ENCODE measurements around the gene BRD7. TPM values are rescaled to one million over a fixed set of nuclear protein-coding genes. Genes with fewer than 3 reads are reported as not detected.

The BRD7 gene
- 50.0 and 62.7 TPM in 2 replicates for total RNA-seq (2014; rRNA removed; shearing (Covaris generic))

DNA sequence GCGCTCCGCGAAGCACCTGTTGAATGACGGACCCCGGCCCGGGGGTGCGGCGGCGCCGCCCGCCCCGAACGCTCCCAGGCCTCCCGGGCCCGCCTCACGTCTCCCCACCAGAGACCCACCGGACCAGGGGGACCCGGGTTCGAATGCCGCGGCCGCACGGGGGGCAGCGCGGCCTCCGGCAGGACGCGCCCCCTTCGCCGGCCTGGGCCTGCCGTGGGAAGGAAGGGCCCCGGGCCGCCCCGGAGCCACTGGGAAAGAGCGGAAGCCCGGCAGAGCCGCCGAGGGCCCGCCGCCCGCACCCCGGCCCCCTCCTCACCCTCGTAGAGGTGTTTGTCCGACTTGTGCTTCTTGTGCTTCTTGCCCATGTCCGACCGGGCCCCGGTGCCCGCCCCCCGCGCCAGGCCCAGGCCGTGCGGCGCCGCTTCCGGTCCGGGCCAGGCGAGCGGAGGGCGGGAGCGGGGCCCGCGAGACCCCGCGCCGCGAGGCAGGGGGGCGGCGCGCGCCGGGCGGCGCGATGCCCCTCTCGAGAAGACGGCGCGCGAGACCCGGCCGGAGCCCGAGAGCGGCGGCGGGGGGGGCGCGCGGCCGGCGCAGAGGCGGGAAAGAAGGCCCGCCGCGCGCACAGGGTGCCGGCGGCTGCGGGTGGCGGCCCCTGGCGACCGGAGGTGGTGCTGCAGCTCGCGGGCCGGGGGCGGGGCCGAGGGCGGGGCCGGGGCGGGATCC, at the start of gene BRD7:
Gene BRD7, minus strand, starts transcription at position 579 of the 723 bp plus-strand sequence. Its CDS starts 214 bp downstream, at position 365.
- peak; percentile 51 for DNase-seq (ENCODE audit: low spot score)

- DNase-seq (ENCODE audit: low spot score) = no peak
Observed at GRCh38 chr16:50416388-50416787, 47.6 kb upstream of the BRD7 start.

DNA sequence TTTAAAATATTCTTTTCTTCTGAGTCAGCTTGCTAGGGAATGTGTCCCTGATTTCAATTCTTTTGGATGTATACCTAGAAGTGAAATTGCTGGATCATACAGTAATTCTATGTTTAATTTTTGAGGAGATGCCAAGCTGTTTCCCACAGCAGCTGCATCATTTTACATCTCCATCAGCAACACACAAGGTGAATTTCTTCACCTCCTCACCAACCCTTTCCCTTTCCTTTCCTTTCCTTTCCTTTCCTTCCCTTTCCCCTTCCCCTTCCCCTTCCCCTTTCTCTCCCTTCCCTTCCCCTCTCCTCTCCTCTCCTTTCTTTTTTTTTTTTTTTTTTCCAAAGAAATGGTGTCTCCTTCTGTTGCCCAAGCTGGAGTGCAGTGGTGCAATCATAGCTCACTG, 45.4 kb upstream of the BRD7 start:
- no peak for DNase-seq (ENCODE audit: low spot score)

DNA sequence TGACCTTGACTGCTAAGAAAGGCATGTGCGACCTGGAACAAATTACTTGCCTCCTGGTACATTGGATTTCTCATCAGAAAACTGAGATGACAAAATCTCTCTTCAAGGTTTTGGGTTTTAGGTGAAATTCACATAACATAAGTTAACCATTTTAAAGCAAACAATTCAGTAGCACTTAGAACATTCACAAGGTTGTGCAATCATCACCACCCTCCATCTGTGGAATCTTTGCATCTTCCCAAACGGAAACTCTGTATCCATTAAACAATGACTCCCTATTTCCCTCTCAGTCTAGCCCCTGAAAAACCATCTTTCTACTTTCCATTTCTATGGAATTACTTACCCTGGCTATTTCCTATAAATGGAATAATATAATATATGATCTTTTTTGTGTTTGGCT, 42.2 kb upstream of the BRD7 start:
- DNase-seq (ENCODE audit: low spot score) = no peak

DNA sequence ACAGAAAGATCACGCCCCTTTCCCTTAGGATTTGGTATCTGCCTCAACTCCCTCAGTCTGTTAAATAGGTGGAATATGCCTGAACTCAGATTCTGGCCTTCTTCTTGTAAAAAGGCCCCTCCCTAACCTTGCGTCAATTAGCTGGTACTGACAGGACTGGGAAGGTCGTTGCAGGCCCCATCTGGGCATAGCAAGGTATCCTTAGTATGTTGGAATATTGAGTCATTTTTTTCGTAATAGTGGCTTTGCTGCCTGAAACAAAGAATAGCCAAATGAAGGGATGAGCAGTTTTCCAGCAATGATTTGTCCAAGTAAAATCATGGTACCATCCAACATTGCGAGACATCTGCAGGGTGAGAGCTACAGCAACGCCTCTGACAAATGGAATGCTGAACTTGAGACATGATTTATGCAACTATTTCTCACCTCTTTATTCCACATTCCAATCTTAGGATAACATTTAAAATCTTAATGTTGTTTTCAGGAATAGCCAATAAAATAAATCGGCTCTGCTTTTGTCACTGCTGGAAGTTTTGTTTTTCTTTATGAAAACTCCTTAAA, 39.3 kb upstream of the BRD7 start:
- no peak for DNase-seq (ENCODE audit: low spot score)

- DNase-seq (ENCODE audit: low spot score) = no peak
Observed at GRCh38 chr16:50407351-50407750, 38.6 kb upstream of the BRD7 start.

GRCh38 chr16:50403491-50403890, 34.7 kb upstream of the BRD7 start:
- no peak for DNase-seq (ENCODE audit: low spot score)

- DNase-seq (ENCODE audit: low spot score) = no peak
Observed at GRCh38 chr16:50402298-50402895, 33.6 kb upstream of the BRD7 start.

DNA sequence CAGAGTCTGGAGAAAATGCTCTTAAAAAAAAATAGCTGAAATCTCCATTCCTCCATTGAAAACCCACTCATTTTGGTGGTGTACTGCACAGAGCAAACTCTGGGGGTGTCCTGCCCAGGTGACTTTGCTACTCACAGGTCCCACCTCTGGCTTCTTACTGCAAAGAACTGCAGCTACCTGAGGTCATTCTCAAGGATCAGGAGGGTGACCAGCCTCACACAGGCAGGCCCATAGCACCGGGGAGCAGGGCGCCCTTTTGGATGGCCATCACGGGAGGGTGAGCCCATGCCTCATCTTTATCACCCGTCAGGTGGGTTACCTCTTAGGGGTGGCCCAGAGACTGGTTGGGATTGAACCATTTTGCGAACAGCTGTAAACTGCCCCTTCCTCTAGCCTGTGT, 32.6 kb upstream of the BRD7 start:
- no peak for DNase-seq (ENCODE audit: low spot score)

GRCh38 chr16:50400967-50401348, 32.2 kb upstream of the BRD7 start:
- no peak for DNase-seq (ENCODE audit: low spot score)

DNA sequence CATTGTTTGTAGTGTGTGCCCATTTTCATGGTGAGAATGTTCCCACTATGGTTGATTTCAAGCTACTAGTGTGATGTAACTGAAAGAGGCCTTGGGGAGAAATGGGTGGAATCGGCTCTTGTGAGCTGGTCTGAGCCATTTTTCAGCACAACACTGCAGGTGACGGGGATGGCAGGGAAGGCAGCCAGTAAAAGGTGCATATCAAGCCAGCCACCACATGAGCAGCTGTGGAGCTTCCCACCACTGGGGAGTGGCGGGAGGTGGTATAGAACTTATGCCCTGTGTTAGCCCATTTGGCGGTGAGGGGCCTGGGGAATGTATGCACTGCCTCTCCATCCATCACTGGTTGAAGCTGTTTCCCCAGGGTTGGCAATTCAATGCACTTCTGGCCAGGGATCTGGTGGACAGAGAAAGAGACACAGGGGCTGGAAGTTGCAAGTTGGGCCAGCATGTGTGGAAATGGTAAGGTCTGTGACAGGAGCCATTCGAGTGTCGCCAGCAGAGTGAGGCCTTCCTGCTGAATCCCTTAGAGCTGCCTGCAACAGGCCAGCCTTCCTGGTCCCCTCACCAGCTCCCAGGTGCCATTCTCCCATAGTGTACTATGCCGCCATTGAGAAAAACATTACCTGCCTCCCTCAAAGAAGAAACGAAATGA, 31.7 kb upstream of the BRD7 start:
- no peak for DNase-seq (ENCODE audit: low spot score)

- no peak for DNase-seq (ENCODE audit: low spot score)
Observed at GRCh38 chr16:50399411-50399810, 30.6 kb upstream of the BRD7 start.

DNA sequence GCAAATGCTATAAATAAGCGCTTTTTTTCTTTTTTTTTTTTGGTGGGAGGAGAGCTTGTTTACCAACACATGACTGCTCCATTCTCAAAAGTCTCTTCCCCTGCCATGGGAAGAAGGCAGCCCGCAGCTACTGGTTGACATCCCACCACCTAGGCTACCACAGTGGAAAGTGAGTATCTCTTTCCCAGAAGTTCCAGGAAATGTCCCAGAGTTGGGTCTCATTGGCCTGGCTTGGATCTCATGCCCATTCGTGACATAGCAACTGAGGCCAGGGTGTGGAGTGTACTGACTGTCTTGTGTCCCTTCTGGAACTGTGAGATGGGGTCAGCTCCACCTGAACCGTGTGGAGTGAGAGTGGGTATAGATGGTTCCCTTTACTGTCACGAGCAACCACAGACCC, 29.5 kb upstream of the BRD7 start:
- DNase-seq (ENCODE audit: low spot score) = no peak

GRCh38 chr16:50396761-50397535, 28.2 kb upstream of the BRD7 start:
- DNase-seq (ENCODE audit: low spot score) = no peak

- no peak for DNase-seq (ENCODE audit: low spot score)
Observed at GRCh38 chr16:50395763-50396710, 27.2 kb upstream of the BRD7 start.

DNA sequence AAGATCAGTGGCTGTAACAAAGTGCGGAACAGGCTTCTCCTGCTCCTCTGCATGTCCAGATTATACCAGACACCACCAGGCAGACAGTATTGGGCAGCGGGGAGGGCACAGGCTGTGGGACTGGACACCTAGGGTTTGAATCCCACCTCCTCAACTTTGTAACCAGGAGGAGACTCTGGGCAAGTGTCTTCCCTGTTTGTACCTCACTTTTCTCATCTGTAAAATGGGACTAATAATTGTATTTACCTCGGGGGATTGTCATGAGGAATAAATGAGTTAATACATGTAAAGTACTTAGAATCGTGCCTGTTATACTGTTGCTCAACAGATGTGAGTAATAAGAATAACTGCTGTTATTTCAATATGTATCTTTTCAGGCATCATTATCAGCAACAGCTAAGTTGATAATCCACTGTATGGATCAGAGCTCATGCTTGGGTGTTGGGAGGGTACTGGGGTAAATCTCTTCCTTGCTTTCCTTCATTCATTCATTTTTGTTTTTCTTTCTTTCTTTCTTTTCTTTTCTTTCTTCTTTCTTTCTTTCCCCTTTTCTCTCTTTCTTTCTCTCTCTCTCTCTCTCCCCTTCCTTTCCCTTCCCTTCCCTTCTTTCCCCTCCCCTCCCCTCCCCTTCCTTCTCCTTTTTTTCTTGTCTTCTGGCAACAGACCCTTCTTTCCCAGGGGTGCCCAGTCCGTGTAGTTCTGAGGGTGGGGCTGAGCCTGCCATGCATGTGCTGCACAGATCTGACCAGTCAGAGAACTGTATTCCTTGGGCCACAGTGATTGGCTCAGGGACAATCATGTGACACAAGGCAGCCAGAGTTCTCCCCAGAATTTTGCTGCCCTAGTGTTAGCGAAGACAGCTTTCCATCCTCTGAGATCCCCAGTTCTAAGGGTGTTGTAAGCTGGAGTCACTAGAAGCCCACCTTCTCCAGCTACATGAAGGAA, 25.3 kb upstream of the BRD7 start:
- DNase-seq (ENCODE audit: low spot score) = no peak

- DNase-seq (ENCODE audit: low spot score) = no peak
Observed at GRCh38 chr16:50393416-50393815, 24.6 kb upstream of the BRD7 start.

- DNase-seq (ENCODE audit: low spot score) = no peak
Observed at GRCh38 chr16:50390914-50391716, 22.3 kb upstream of the BRD7 start.

GRCh38 chr16:50390371-50390771, 21.6 kb upstream of the BRD7 start:
- DNase-seq (ENCODE audit: low spot score) = no peak
